OCI-LY7 (cell line): Measurements from ENCODE around the gene CDK5RAP3. TPM values are rescaled to one million over a fixed set of nuclear protein-coding genes. Genes with fewer than 3 reads are reported as not detected.

ENCODE experiments used
- BruUV-seq: library from RNA; stranded (reverse); fragments of 400-500 nt; replicated peaks from 2 replicates; lab custom pipeline; 2021; lab: Mats Ljungman, UMichigan
- CTCF ChIA-PET: fragments of 300-600 bp; sonication (Branson Sonifier 250); formaldehyde crosslinking; loops from one replicate; lab custom pipeline; 2022; ENCODE audit warnings: antibody characterized with exemption; ENCODE audit not compliant: unreplicated experiment; lab: Charles Lee
- POLR2A ChIA-PET: fragments of 300-600 bp; sonication (Branson Sonifier 250); formaldehyde crosslinking; loops from one replicate; lab custom pipeline; 2022; ENCODE audit warnings: antibody characterized with exemption; lab: Charles Lee
- DNase-seq: peaks from one replicate; pipeline ENCODE4 v3.0.0-alpha.2; 2015; ENCODE audit warnings: low spot score
- H2AFZ ChIP-seq: fragments of 200-600 bp; sonication (generic), shearing (Covaris generic); 2 replicates; pipeline ENCODE4 v1.6.1; 2014; ENCODE audit warnings: mild to moderate bottlenecking, antibody characterized with exemption, low read length, moderate library complexity
- H3K27ac ChIP-seq: fragments of 200-600 bp; sonication (generic); 2 replicates; pipeline ENCODE4 v1.5.1; 2014; ENCODE audit warnings: mixed run types, low read depth, mild to moderate bottlenecking, moderate library complexity, low read length, inconsistent platforms; ENCODE audit not compliant: poor library complexity, severe bottlenecking
- H3K36me3 ChIP-seq: fragments of 200-600 bp; sonication (generic); 2 replicates; pipeline ENCODE4 v1.6.1; 2014; ENCODE audit warnings: mild to moderate bottlenecking, antibody characterized with exemption, low read length, moderate library complexity, mixed read lengths; ENCODE audit not compliant: insufficient read depth
- H3K4me1 ChIP-seq: fragments of 200-600 bp; sonication (generic); 2 replicates; pipeline ENCODE4 v1.5.1; 2014; ENCODE audit warnings: mild to moderate bottlenecking, low read length; ENCODE audit not compliant: insufficient read depth, poor library complexity, severe bottlenecking
- H3K4me2 ChIP-seq: fragments of 200-600 bp; sonication (generic); 2 replicates; pipeline ENCODE4 v1.6.1; 2014; ENCODE audit warnings: mild to moderate bottlenecking, low read length
- H3K4me3 ChIP-seq: fragments of 200-600 bp; sonication (generic); 2 replicates; pipeline ENCODE4 v1.5.1; 2014; ENCODE audit warnings: mild to moderate bottlenecking, low read depth, low read length; ENCODE audit not compliant: poor library complexity, severe bottlenecking
- H3K79me2 ChIP-seq: fragments of 200-600 bp; sonication (generic); 2 replicates; pipeline ENCODE4 v1.6.1; 2016; ENCODE audit warnings: low read depth, mild to moderate bottlenecking, low read length, moderate library complexity, mixed read lengths; ENCODE audit not compliant: insufficient read depth
- H3K9me2 ChIP-seq: fragments of 200-600 bp; sonication (generic); 2 replicates; pipeline ENCODE4 v1.6.1; 2016; ENCODE audit warnings: mild to moderate bottlenecking, low read length, mixed read lengths; ENCODE audit not compliant: insufficient read depth
- H3K9me3 ChIP-seq: fragments of 200-600 bp; sonication (generic); 2 replicates; pipeline ENCODE4 v1.6.1; 2014; ENCODE audit warnings: mild to moderate bottlenecking, mixed run types, low read length, mixed read lengths
- H4K20me1 ChIP-seq: fragments of 200-600 bp; sonication (generic); 2 replicates; pipeline ENCODE4 v1.6.1; 2014; ENCODE audit warnings: mild to moderate bottlenecking, antibody characterized with exemption, low read length, moderate library complexity, mixed read lengths; ENCODE audit not compliant: insufficient read depth
- EZH2phosphoT487 ChIP-seq: fragments of 200-600 bp; sonication (generic); IDR thresholded peaks from 2 replicates; pipeline ENCODE4 v1.6.1; 2018; ENCODE audit warnings: low read depth, borderline replicate concordance, mild to moderate bottlenecking, mixed run types, antibody characterized with exemption, low read length, moderate library complexity, mixed read lengths
- intact Hi-C: fragments of 100-400 bp; cut with micrococcal nuclease; formaldehyde crosslinking; loops from one replicate; pipeline ENCODE4 v1.10.0; 2022; ENCODE audit not compliant: unreplicated experiment
- total RNA-seq, 2 experiments: library from RNA; depleted of rRNA in 1 of 2; stranded (reverse); fragments of >200 nt in 1 of 2; shearing (Covaris generic) in 1 of 2; gene quantifications; 2 replicates each; pipeline ENCODE4 v1.2.3, GENCODE V29; 2014 to 2022
- TF ChIP-seq, protein P1 (sequence below): fragments of 200-600 bp; sonication (generic); conservative IDR thresholded peaks from 2 replicates; pipeline ENCODE4 v1.5.1; 2014; ENCODE audit warnings: mild to moderate bottlenecking, antibody characterized with exemption, low read length, moderate library complexity, mixed read lengths

Gene CDK5RAP3
- total RNA-seq, 2 experiments from 2014 or later: 241 to 256 TPM

DNA sequence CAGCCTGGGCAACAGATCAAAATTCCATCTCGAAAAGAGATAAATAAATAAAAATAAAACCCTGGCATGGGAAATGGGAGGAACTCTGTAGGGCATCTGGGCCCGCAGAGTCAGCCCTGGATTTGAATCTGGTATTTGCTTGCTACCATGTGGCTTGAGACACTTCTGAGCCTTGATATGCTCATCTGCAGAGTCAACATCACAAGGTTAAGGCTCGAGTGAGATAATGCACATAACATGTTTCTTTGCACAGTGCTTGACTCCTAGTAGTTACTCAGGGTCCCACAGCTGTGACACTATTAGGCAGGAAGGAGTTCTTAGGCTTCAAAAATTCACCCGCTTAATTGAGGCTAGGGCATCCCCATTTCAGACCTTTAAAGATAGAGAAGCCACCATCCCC, 21.3 kb downstream of the CDK5RAP3 start:
- H3K4me2 ChIP-seq: no peak overlapping the region
- H3K4me1 ChIP-seq: no peaks in the 10 kb centered on the region
- H3K9me2 ChIP-seq: no peaks in the 10 kb centered on the region
- no peaks in the 10 kb centered on the region for H4K20me1 ChIP-seq
- no peak overlapping the region for H2AFZ ChIP-seq
- POLR2A ChIA-PET: no interaction called here
- H3K79me2 ChIP-seq: no peaks in the 10 kb centered on the region
- no peak overlapping the region for H3K27ac ChIP-seq
- no peak overlapping the region for H3K4me3 ChIP-seq
- intact Hi-C loops: no loop called here
- CTCF ChIA-PET: no interaction called here
- no TSS peak for BruUV-seq
- no peaks in the 10 kb centered on the region for H3K36me3 ChIP-seq
- TF ChIP-seq, protein P1, sequence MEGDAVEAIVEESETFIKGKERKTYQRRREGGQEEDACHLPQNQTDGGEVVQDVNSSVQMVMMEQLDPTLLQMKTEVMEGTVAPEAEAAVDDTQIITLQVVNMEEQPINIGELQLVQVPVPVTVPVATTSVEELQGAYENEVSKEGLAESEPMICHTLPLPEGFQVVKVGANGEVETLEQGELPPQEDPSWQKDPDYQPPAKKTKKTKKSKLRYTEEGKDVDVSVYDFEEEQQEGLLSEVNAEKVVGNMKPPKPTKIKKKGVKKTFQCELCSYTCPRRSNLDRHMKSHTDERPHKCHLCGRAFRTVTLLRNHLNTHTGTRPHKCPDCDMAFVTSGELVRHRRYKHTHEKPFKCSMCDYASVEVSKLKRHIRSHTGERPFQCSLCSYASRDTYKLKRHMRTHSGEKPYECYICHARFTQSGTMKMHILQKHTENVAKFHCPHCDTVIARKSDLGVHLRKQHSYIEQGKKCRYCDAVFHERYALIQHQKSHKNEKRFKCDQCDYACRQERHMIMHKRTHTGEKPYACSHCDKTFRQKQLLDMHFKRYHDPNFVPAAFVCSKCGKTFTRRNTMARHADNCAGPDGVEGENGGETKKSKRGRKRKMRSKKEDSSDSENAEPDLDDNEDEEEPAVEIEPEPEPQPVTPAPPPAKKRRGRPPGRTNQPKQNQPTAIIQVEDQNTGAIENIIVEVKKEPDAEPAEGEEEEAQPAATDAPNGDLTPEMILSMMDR: no peak
- TF ChIP-seq EZH2phosphoT487: no peak
- DNase-seq: no peak
- no peaks in the 10 kb centered on the region for H3K9me3 ChIP-seq

GRCh38 chr17:47993031-47993564, 22.2 kb downstream of the CDK5RAP3 start:
- intact Hi-C loops: no loop called here
- CTCF ChIA-PET: no interaction called here

GRCh38 chr17:47993964-47994363, 23.1 kb downstream of the CDK5RAP3 start:
- CTCF ChIA-PET: no interaction called here
- TF ChIP-seq, protein P1: no peak
- no peak for TF ChIP-seq EZH2phosphoT487

More at GRCh38 chr17:47993031-47993564, 22.2 kb downstream of the CDK5RAP3 start:
- H3K9me3 ChIP-seq: no peaks in the 10 kb centered on the region
- POLR2A ChIA-PET: no interaction called here
- no peak for DNase-seq
- H3K9me2 ChIP-seq: no peaks in the 10 kb centered on the region
- no peaks in the 10 kb centered on the region for H3K79me2 ChIP-seq
- TF ChIP-seq, protein P1: no peak
- no peak for TF ChIP-seq EZH2phosphoT487
- H4K20me1 ChIP-seq: no peaks in the 10 kb centered on the region
- no peak overlapping the region for H3K27ac ChIP-seq
- H3K36me3 ChIP-seq: no peaks in the 10 kb centered on the region
- H2AFZ ChIP-seq: no peak overlapping the region
- H3K4me3 ChIP-seq: no peak overlapping the region
- H3K4me2 ChIP-seq: no peak overlapping the region
- BruUV-seq: no TSS peak
- no peaks in the 10 kb centered on the region for H3K4me1 ChIP-seq

More at GRCh38 chr17:47993964-47994363, 23.1 kb downstream of the CDK5RAP3 start:
- Histone ChIP-seq H3K4me3 (no peak overlapping the region), H3K36me3 (no peaks in the 10 kb centered on the region), H4K20me1 (no peaks in the 10 kb centered on the region), H3K4me1 (no peaks in the 10 kb centered on the region), H3K79me2 (no peaks in the 10 kb centered on the region), H3K9me2 (no peaks in the 10 kb centered on the region), H3K27ac (no peak overlapping the region), H2AFZ (no peak overlapping the region), H3K9me3 (no peaks in the 10 kb centered on the region), H3K4me2 (no peak overlapping the region)
- BruUV-seq: no TSS peak
- POLR2A ChIA-PET: no interaction called here
- DNase-seq: no peak
- intact Hi-C loops: no loop called here
